ENCODE data around the gene SBNO2. TPM values are rescaled to one million over a fixed set of nuclear protein-coding genes. Genes with fewer than 3 reads are reported as not detected.

Gene SBNO2
- total and polyA plus RNA-seq, 4 donors = 2.2 to 25.0 (median 15.0) TPM

- TF ChIP-seq REST (IDR thresholded peaks at IDR 0.05) = no peak
- TF ChIP-seq HNF4G (IDR thresholded peaks at IDR 0.05) = no peak
- no peak for TF ChIP-seq YY1 (IDR thresholded peaks at IDR 0.05)
- no peak for TF ChIP-seq FOXA1 (IDR thresholded peaks at IDR 0.05)
- TF ChIP-seq ATF3 (IDR thresholded peaks at IDR 0.05) = no peak
- no peak for TF ChIP-seq CTCF (IDR thresholded peaks at IDR 0.05; ENCODE audit: low read depth, low read length, missing input control)
These were observed 40.3 kb upstream of the SBNO2 start (continued) for GRCh38 chr19:1214299-1214861.

DNA sequence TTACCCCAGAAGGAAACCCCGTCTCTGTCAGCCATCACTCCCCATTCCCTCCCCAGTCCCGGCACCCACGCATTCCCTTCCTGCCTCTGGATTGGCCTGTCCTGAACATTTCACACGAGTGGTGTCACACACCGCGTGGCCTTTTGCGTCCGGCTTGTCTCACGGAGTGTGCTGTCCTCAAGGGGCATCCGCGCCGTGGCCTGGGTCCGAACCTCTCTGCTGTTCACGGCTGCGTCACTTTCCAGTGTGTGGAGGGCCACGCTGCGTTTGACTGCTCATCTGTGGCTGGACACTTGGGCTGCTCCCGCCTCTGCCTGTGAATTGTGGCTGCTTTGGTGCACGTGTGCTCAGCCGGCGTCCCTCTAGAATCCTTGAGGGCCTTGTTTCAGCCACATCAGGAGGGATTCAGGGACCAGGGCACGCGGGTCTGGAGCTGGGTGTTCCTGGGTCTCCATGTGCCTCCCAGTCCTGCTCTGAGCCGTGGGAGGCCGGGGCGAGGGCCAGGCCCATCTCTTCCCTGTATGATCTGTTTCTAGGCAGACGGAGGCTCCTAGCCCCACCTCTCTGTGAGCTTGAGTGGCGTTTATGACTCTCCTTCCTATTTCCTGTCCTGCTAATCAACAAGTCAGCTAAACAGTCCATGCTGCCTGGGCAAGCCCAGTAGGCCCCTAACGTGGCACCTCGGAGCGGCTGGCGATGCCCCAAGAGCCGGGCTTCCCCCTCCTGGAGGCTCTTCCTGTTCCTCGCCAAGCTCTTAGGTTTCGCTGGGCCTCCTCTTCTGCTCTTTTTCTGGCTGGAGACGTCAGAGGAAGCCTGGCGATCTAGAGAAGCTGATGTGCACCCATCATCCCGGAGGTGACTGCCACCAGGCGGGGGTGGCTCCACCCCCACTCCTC is 39.6 kb upstream of the SBNO2 start:
- H3K4me3 ChIP-seq (ENCODE audit: low read depth in 1 of 3, low read length in 3 of 3) = no peak overlapping the region
- H3K36me3 ChIP-seq (ENCODE audit: control insufficient read depth in 4 of 4, insufficient read depth in 3 of 4, low read depth in 1 of 4, low read length in 3 of 4) = peaks cover 0 to 2% (median 0%) of the 10 kb centered on the region in 4 donors
- WGBS = 70% methylated on average over 39 of the region's 39 CpGs
- peaks cover 18 to 51% (median 42%) of the 10 kb centered on the region in 4 donors for H3K4me1 ChIP-seq (ENCODE audit: control insufficient read depth in 4 of 4, insufficient read depth in 4 of 4, low read length in 3 of 4)
- TF ChIP-seq YY1 (IDR thresholded peaks at IDR 0.05) (no peak), RXRA (IDR thresholded peaks at IDR 0.05) (no peak), SP1 (IDR thresholded peaks at IDR 0.05) (peak; percentile 11)
- TF ChIP-seq, protein P1, sequence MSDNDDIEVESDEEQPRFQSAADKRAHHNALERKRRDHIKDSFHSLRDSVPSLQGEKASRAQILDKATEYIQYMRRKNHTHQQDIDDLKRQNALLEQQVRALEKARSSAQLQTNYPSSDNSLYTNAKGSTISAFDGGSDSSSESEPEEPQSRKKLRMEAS (IDR thresholded peaks at IDR 0.05) = no peak
- H3K27me3 ChIP-seq (ENCODE audit: control insufficient read depth in 4 of 4, insufficient read depth in 4 of 4, low read length in 3 of 4) = no peaks in the 10 kb centered on the region
- peak overlapping the region; percentile 12 to 62 for H3K9ac ChIP-seq (ENCODE audit: low read depth in 1 of 2, low read length in 2 of 2)
- H3K9me3 ChIP-seq (ENCODE audit: control insufficient read depth in 4 of 4, low read length in 3 of 4) = no peaks in the 10 kb centered on the region
- H3K27ac ChIP-seq (ENCODE audit: low read depth in 1 of 2, low read length in 2 of 2) = peak overlapping the region; percentile 79 to 92
- DNase-seq (ENCODE audit: low spot score) = no peak

GRCh38 chr19:1211494-1212234 is 37.6 kb upstream of the SBNO2 start:
- Histone ChIP-seq H3K4me3 (ENCODE audit: low read depth in 1 of 3, low read length in 3 of 3) (no peak overlapping the region), H3K36me3 (ENCODE audit: control insufficient read depth in 4 of 4, insufficient read depth in 3 of 4, low read depth in 1 of 4, low read length in 3 of 4) (no peaks in the 10 kb centered on the region), H3K27ac (ENCODE audit: low read depth in 1 of 2, low read length in 2 of 2) (peak overlapping the region; percentile 78 to 87), H3K4me1 (ENCODE audit: control insufficient read depth in 4 of 4, insufficient read depth in 4 of 4, low read length in 3 of 4) (peaks cover 18 to 61% (median 50%) of the 10 kb centered on the region in 4 donors), H3K27me3 (ENCODE audit: control insufficient read depth in 4 of 4, insufficient read depth in 4 of 4, low read length in 3 of 4) (no peaks in the 10 kb centered on the region), H3K9me3 (ENCODE audit: control insufficient read depth in 4 of 4, low read length in 3 of 4) (no peaks in the 10 kb centered on the region), H3K9ac (ENCODE audit: low read depth in 1 of 2, low read length in 2 of 2) (peak overlapping the region in 1 of 2 donors; percentile 75)
- 53% methylated on average over 33 of the region's 33 CpGs for WGBS
- DNase-seq (ENCODE audit: low spot score) = no peak
- peak; percentile 59 for TF ChIP-seq SP1 (IDR thresholded peaks at IDR 0.05)
- TF ChIP-seq, protein P2, sequence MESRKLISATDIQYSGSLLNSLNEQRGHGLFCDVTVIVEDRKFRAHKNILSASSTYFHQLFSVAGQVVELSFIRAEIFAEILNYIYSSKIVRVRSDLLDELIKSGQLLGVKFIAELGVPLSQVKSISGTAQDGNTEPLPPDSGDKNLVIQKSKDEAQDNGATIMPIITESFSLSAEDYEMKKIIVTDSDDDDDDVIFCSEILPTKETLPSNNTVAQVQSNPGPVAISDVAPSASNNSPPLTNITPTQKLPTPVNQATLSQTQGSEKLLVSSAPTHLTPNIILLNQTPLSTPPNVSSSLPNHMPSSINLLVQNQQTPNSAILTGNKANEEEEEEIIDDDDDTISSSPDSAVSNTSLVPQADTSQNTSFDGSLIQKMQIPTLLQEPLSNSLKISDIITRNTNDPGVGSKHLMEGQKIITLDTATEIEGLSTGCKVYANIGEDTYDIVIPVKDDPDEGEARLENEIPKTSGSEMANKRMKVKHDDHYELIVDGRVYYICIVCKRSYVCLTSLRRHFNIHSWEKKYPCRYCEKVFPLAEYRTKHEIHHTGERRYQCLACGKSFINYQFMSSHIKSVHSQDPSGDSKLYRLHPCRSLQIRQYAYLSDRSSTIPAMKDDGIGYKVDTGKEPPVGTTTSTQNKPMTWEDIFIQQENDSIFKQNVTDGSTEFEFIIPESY (IDR thresholded peaks at IDR 0.05) = no peak
- no peak for TF ChIP-seq FOXA2 (IDR thresholded peaks at IDR 0.05)
- no peak for TF ChIP-seq FOXA1 (IDR thresholded peaks at IDR 0.05)
- TF ChIP-seq ATF3 (IDR thresholded peaks at IDR 0.05) = no peak
- peak in 1 of 2 donors; percentile 74 for TF ChIP-seq RXRA (IDR thresholded peaks at IDR 0.05)
- no peak for TF ChIP-seq HNF4G (IDR thresholded peaks at IDR 0.05)
- TF ChIP-seq HNF4A (conservative IDR thresholded peaks at IDR 0.05) = peak in 1 of 2 donors; percentile 50
- no peak for TF ChIP-seq JUND (IDR thresholded peaks at IDR 0.05)
- TF ChIP-seq GABPA (IDR thresholded peaks at IDR 0.05 in 1 of 2, conservative IDR thresholded peaks at IDR 0.05 in 1 of 2) = peak in 1 of 2 donors; percentile 76
- no peak for TF ChIP-seq NR2F2 (IDR thresholded peaks at IDR 0.05)

Data from liver (tissue), 9 donors.